HEK293T (cell line): ENCODE data around the gene DNAJC28.

Experiments
- CTCF ChIA-PET: fragments of 350-600 bp; formaldehyde crosslinking; extraction: SDS; loops from one replicate; lab custom pipeline; 2021; ENCODE audit warnings: antibody characterized with exemption, inconsistent platforms; lab: Yijun Ruan, JAX
- POLR2A ChIA-PET: fragments of 350-600 bp; formaldehyde crosslinking; extraction: SDS; loops from one replicate; lab custom pipeline; 2020; ENCODE audit warnings: antibody characterized with exemption, inconsistent platforms; lab: Yijun Ruan, JAX
- DNase-seq: peaks from one replicate; pipeline ENCODE4 v3.0.0; 2012; ENCODE audit warnings: mixed read lengths; ENCODE audit errors: extremely low spot score
- ARNT ChIP-seq: fragments of 450-650 bp; IDR thresholded peaks from 2 replicates; pipeline ENCODE4 v1.6.1; 2017; ENCODE audit warnings: mild to moderate bottlenecking
- BHLHE40 ChIP-seq: fragments of 450-650 bp; IDR thresholded peaks from 2 replicates; pipeline ENCODE4 v1.6.1; 2016; ENCODE audit warnings: mild to moderate bottlenecking, moderate library complexity, borderline replicate concordance
- CTBP1 ChIP-seq: fragments of 450-650 bp; IDR thresholded peaks from 2 replicates; pipeline ENCODE4 v1.6.1; 2016; ENCODE audit warnings: borderline replicate concordance
- ELF4 ChIP-seq: fragments of 450-650 bp; IDR thresholded peaks from 2 replicates; pipeline ENCODE4 v1.6.1; 2017; ENCODE audit warnings: antibody characterized with exemption
- FOXA1 ChIP-seq: fragments of 450-650 bp; IDR thresholded peaks from 2 replicates; pipeline ENCODE4 v1.6.1; 2016; ENCODE audit warnings: mild to moderate bottlenecking
- FOXK2 ChIP-seq: fragments of 450-650 bp; IDR thresholded peaks from 2 replicates; pipeline ENCODE4 v1.6.1; 2016; ENCODE audit warnings: mild to moderate bottlenecking
- FOXM1 ChIP-seq: fragments of 450-650 bp; IDR thresholded peaks from 2 replicates; pipeline ENCODE4 v1.6.1; 2017; ENCODE audit warnings: mild to moderate bottlenecking, borderline replicate concordance
- HDGF ChIP-seq: fragments of 450-650 bp; IDR thresholded peaks from 2 replicates; pipeline ENCODE4 v1.6.1; 2017; ENCODE audit warnings: antibody characterized with exemption, borderline replicate concordance
- L3MBTL2 ChIP-seq: fragments of 450-650 bp; conservative IDR thresholded peaks from 2 replicates; pipeline ENCODE4 v1.6.1; 2016; ENCODE audit warnings: mild to moderate bottlenecking
- LEF1 ChIP-seq: fragments of 450-650 bp; IDR thresholded peaks from 2 replicates; pipeline ENCODE4 v1.6.1; 2017; ENCODE audit warnings: mild to moderate bottlenecking, borderline replicate concordance
- NFRKB ChIP-seq: fragments of 450-650 bp; IDR thresholded peaks from 2 replicates; pipeline ENCODE4 v1.6.1; 2016; ENCODE audit warnings: mild to moderate bottlenecking, moderate library complexity
- SP1 ChIP-seq: fragments of 450-650 bp; IDR thresholded peaks from 2 replicates; pipeline ENCODE4 v1.6.1; 2017
- SUZ12 ChIP-seq: fragments of 450-650 bp; IDR thresholded peaks from 2 replicates; pipeline ENCODE4 v1.6.1; 2016; ENCODE audit warnings: mild to moderate bottlenecking
- TARDBP ChIP-seq: fragments of 450-650 bp; IDR thresholded peaks from 2 replicates; pipeline ENCODE4 v1.6.1; 2016
- ZNF384 ChIP-seq: fragments of 450-650 bp; IDR thresholded peaks from 2 replicates; pipeline ENCODE4 v1.6.1; 2016
- TF ChIP-seq, protein P1 (sequence below): fragments of 450-650 bp; IDR thresholded peaks from 2 replicates; pipeline ENCODE4 v1.6.1; 2016

DNAJC28 gene

DNA sequence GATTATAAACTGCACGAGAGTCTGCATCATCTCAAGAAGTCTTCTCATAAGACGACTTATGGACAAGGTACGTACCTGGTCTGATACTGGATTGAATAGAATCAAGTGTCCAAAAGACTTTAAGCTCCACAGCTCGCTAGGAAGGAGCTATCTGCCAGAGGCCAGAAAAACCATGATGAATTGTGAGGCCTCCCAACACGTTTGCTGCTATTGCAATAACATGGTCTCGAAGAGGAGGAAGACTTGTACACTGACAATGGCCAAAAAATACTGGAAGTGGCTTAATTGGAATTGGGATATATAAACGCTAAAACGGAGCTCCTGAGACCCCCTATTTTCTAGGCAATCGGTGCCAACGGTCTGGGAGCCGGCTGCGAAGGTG, 534 bp downstream of the DNAJC28 start:
- POLR2A ChIA-PET = interaction anchor here (0.6 to 1.6 kb wide), 8 partner anchors 11 to 115 kb away, joined by 3 to 42 read pairs (median 4); partner anchors contain the start of genes DONSON and TMEM50B
- CTCF ChIA-PET = interaction anchor here (1.2 kb wide), 1 partner anchor 10 kb away, joined by 11 read pairs; the partner anchor contains the start of gene TMEM50B
- no peak for DNase-seq
- TF ChIP-seq FOXK2 (no peak), ZNF384 (no peak), BHLHE40 (no peak)

- POLR2A ChIA-PET = no interaction called here
- DNase-seq = no peak
- CTCF ChIA-PET = no interaction called here
- no peak for TF ChIP-seq SP1
- no peak for TF ChIP-seq LEF1
- TF ChIP-seq ZNF384 = no peak
- TF ChIP-seq ARNT = no peak
- TF ChIP-seq BHLHE40 = no peak
- TF ChIP-seq ELF4 = no peak
- no peak for TF ChIP-seq FOXM1
- no peak for TF ChIP-seq NFRKB
- no peak for TF ChIP-seq L3MBTL2
- no peak for TF ChIP-seq FOXA1
- no peak for TF ChIP-seq CTBP1
- TF ChIP-seq TARDBP = no peak
- no peak for TF ChIP-seq HDGF
- no peak for TF ChIP-seq FOXK2
- TF ChIP-seq, protein P1, sequence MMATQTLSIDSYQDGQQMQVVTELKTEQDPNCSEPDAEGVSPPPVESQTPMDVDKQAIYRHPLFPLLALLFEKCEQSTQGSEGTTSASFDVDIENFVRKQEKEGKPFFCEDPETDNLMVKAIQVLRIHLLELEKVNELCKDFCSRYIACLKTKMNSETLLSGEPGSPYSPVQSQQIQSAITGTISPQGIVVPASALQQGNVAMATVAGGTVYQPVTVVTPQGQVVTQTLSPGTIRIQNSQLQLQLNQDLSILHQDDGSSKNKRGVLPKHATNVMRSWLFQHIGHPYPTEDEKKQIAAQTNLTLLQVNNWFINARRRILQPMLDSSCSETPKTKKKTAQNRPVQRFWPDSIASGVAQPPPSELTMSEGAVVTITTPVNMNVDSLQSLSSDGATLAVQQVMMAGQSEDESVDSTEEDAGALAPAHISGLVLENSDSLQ = no peak
Observed at GRCh38 chr21:33488936-33489335, 2.6 kb downstream of the DNAJC28 start.

DNA sequence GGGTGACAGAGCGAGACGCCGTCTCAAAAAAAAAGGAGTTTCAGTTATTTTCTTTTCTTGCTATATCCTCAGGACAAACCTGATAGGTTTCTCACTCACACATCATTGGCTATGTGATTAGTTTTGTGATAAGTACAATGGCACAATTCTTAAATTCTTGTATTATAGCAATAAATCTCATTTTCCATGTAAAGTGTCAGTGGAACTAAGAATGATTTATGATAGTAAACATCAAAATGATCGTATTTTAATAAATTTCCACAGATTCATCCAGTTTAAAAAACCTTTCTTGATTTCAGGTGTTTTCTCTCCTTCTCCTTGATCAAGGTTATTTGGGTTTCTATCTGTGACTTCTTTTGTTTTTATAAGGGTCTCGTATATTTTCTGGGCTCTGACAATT, 3.5 kb downstream of the DNAJC28 start:
- ChIA-PET CTCF (interaction anchor here (0.6 kb wide), 1 partner anchor 8 kb away, joined by 4 read pairs; the partner anchor contains the start of gene TMEM50B), POLR2A (interaction anchor here (0.6 kb wide), 1 partner anchor 655 kb away, joined by 5 read pairs; no protein-coding TSS in a partner anchor)
- TF ChIP-seq ARNT (no peak), ELF4 (no peak), FOXK2 (no peak), CTBP1 (no peak), FOXM1 (no peak), SUZ12 (no peak)
- TF ChIP-seq, protein P1 = peak; percentile 72
- DNase-seq = no peak

DNA sequence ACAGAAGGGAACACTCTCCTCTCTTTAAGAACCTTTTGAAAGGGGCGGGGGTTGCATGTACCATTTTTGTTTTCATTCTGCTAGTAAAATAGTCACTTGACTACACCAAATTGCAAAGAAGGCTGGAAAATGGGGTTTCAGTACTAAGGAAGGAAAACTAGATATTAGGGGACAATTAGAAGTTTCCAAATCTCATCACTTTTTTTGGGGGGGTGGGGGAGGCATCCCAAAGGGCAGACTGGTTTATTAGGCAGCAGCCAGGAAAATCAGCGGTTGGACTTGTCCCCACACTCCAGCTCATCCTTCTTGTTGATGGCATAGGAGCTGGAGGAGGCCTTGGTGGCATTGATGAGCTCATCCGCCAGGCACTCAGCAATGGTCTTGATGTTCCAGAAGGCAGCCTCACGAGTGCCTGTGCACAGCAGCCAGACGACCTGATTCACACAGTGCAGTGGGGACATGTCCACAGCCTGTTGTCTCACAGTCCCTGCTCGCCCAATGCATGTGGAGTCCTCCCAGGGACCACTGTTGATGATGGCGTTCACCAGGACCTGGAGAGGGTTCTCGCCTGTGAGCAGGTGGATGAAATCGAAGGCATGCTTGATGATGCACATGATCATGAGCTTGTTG, 10.1 kb downstream of the DNAJC28 start:
- no peak for TF ChIP-seq SUZ12
- TF ChIP-seq, protein P1 = no peak
- no peak for TF ChIP-seq FOXK2
- TF ChIP-seq ARNT = no peak
- TF ChIP-seq LEF1 = no peak
- TF ChIP-seq ZNF384 = no peak
- TF ChIP-seq TARDBP = no peak
- no peak for TF ChIP-seq SP1
- TF ChIP-seq CTBP1 = no peak
- CTCF ChIA-PET = interaction anchor here (1.1 to 2.4 kb wide), 2 partner anchors 10 to 32 kb away, joined by 3 to 11 read pairs; partner anchors contain the start of gene DNAJC28
- DNase-seq = no peak
- POLR2A ChIA-PET = interaction anchor here (1.7 to 3.7 kb wide), 3 partner anchors 10 to 107 kb away, joined by 7 to 42 read pairs (median 14); partner anchors contain the start of genes DNAJC28, DONSON, GART and SON

GRCh38 chr21:33480481-33481103, 10.9 kb downstream of the DNAJC28 start:
- no peak for TF ChIP-seq NFRKB
- CTCF ChIA-PET = interaction anchor here (0.7 to 2.4 kb wide), 3 partner anchors 11 to 33 kb away, joined by 3 to 11 read pairs (median 6); partner anchors contain the start of gene DNAJC28
- POLR2A ChIA-PET = interaction anchor here (1.0 to 3.7 kb wide), 10 partner anchors 9 to 250 kb away, joined by 3 to 42 read pairs (median 6); partner anchors contain the start of genes DNAJC28, DONSON, GART and IFNAR1
- DNase-seq = no peak

DNA sequence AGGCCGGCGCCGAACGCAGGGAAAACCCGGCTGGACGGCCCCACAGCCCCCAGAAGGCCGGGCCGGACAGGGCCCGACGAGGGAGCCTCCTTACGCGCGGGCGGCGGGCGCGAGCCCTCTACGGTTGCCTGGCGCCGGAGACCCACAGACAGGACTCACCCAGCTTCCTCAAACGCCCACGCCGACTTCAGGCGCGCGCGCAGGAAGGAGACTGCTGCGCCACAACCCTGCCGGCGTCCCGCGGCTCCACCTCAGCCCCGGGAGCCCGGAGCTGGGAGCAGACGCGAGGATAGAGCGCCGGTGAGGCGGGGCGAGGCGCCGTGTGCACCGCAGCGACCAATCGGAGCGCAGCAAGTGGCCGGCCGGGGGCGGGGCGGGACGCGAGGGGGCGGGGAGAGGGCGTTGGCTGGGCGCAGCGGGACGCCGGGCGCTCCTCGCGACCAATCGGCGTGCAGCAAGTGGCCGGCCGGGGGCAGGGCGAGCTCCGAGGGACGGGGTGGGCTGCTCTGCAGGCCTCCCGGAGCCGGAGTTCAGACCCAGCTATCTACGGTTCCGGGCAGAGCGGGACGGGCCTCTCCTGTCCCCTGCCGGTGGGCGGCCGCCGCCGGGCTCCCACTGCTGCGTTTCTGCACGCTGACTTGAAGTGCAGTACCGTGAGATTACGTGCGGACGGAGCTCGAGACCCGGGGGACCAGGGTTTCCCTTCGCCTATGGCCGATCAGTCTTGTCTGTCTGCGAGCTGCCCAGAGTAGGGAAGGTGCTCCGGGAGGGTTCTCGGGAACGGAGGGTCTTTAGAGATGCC, 11.6 kb downstream of the DNAJC28 start, which contains the start of gene TMEM50B:
TSS of gene TMEM50B (minus strand) at position 296 of the 802 bp plus-strand sequence. CDS start 11,089 bp downstream, outside the sequence.
- POLR2A ChIA-PET = interaction anchor here (0.7 to 3.7 kb wide), 14 partner anchors 10 to 250 kb away, joined by 3 to 42 read pairs (median 4); partner anchors contain the start of genes DNAJC28, DONSON, GART and IFNAR1
- DNase-seq = peak; percentile 97
- CTCF ChIA-PET = interaction anchor here (0.7 to 2.4 kb wide), 4 partner anchors 9 to 118 kb away, joined by 3 to 11 read pairs (median 4); partner anchors contain the start of gene DNAJC28
- no peak for TF ChIP-seq FOXA1
- TF ChIP-seq FOXM1 = peak; percentile 5; the same call in 1 of the 2 replicates
